GM21367 (cell line): Measurements from ENCODE around the gene KCNQ2.

Experiments
- ATAC-seq: cut with Tn5 transposase; IDR thresholded peaks from one replicate; pipeline ENCODE4 v1.9.1; 2021; ENCODE audit not compliant: unreplicated experiment

The KCNQ2 gene

GRCh38 chr20:63420359-63421093, 51.9 kb downstream of the KCNQ2 start:
- no peak for ATAC-seq

- ATAC-seq: no peak
Measured at GRCh38 chr20:63419299-63419698, 53.2 kb downstream of the KCNQ2 start.

GRCh38 chr20:63418617-63419016, 53.8 kb downstream of the KCNQ2 start:
- ATAC-seq: no peak

- no peak for ATAC-seq
Measured at GRCh38 chr20:63417738-63418120, 54.7 kb downstream of the KCNQ2 start.

- ATAC-seq: no peak
Measured at GRCh38 chr20:63417097-63417737, 55.2 kb downstream of the KCNQ2 start.

GRCh38 chr20:63416631-63417030, 55.8 kb downstream of the KCNQ2 start:
- no peak for ATAC-seq

GRCh38 chr20:63415647-63416391, 56.6 kb downstream of the KCNQ2 start:
- ATAC-seq: no peak

GRCh38 chr20:63414720-63415430, 57.6 kb downstream of the KCNQ2 start:
- ATAC-seq: no peak

- no peak for ATAC-seq
Measured at GRCh38 chr20:63413963-63414684, 58.3 kb downstream of the KCNQ2 start.

GRCh38 chr20:63413323-63413722, 59.1 kb downstream of the KCNQ2 start:
- no peak for ATAC-seq

GRCh38 chr20:63412889-63413288, 59.6 kb downstream of the KCNQ2 start:
- ATAC-seq: no peak

- no peak for ATAC-seq
Measured at GRCh38 chr20:63411898-63412631, 60.4 kb downstream of the KCNQ2 start.

- ATAC-seq: no peak
Measured at GRCh38 chr20:63411151-63411897, 61.1 kb downstream of the KCNQ2 start.

- ATAC-seq: no peak
Measured at GRCh38 chr20:63409834-63410435, 62.5 kb downstream of the KCNQ2 start.

GRCh38 chr20:63409066-63409833, 63.2 kb downstream of the KCNQ2 start:
- no peak for ATAC-seq

- no peak for ATAC-seq
Measured at GRCh38 chr20:63408684-63409046, 63.8 kb downstream of the KCNQ2 start.

GRCh38 chr20:63407928-63408683, 64.3 kb downstream of the KCNQ2 start:
- no peak for ATAC-seq
